WTC11 (cell line): ENCODE measurements around the gene RANBP17.

Experiments
- CREB1 ChIP-seq: sonication (generic); formaldehyde crosslinking; IDR thresholded peaks from 2 replicates; pipeline ENCODE4 v1.8.0; 2023; ENCODE audit warnings: mild to moderate bottlenecking, missing genetic modification reagents
- CTCF ChIP-seq: fragments of 200-600 bp; IDR thresholded peaks from 2 replicates; pipeline ENCODE4 v1.8.0; 2022; ENCODE audit warnings: antibody characterized with exemption
- ETV6 ChIP-seq: sonication (generic); formaldehyde crosslinking; IDR thresholded peaks from 2 replicates; pipeline ENCODE4 v1.8.1; 2022; ENCODE audit warnings: mild to moderate bottlenecking, missing genetic modification reagents
- HMGXB4 ChIP-seq: sonication (generic); formaldehyde crosslinking; IDR thresholded peaks from 2 replicates; pipeline ENCODE4 v1.8.1; 2023; ENCODE audit warnings: mild to moderate bottlenecking, moderate library complexity, missing genetic modification reagents
- JUN ChIP-seq: sonication (generic); formaldehyde crosslinking; IDR thresholded peaks from 2 replicates; pipeline ENCODE4 v1.8.0; 2023; ENCODE audit warnings: mild to moderate bottlenecking, missing genetic modification reagents
- MAX ChIP-seq: sonication (generic); formaldehyde crosslinking; IDR thresholded peaks from 2 replicates; pipeline ENCODE4 v1.8.0; 2022; ENCODE audit warnings: mild to moderate bottlenecking, missing genetic modification reagents
- NFYB ChIP-seq: sonication (generic); formaldehyde crosslinking; conservative IDR thresholded peaks from 2 replicates; pipeline ENCODE4 v1.8.0; 2022; ENCODE audit warnings: low read depth, missing genetic modification reagents
- RORB ChIP-seq: fragments of 250-450 bp; sonication (Bioruptor Pico); IDR thresholded peaks from 2 replicates; pipeline ENCODE4 v1.9.0; 2021; ENCODE audit warnings: mild to moderate bottlenecking
- TCF7 ChIP-seq: sonication (generic); formaldehyde crosslinking; IDR thresholded peaks from 2 replicates; pipeline ENCODE4 v1.8.0; 2022; ENCODE audit warnings: mild to moderate bottlenecking, low read depth, missing genetic modification reagents, moderate library complexity
- TEAD1 ChIP-seq: sonication (generic); formaldehyde crosslinking; IDR thresholded peaks from 2 replicates; pipeline ENCODE4 v1.8.0; 2022; ENCODE audit warnings: mild to moderate bottlenecking, missing genetic modification reagents
- ZNF219 ChIP-seq: sonication (generic); formaldehyde crosslinking; IDR thresholded peaks from 2 replicates; pipeline ENCODE4 v1.8.0; 2023; ENCODE audit warnings: missing genetic modification reagents, mild to moderate bottlenecking, borderline replicate concordance
- ZNF416 ChIP-seq: fragments of 250-450 bp; sonication (Bioruptor Pico); IDR thresholded peaks from 2 replicates; pipeline ENCODE4 v1.9.0; 2021; ENCODE audit warnings: mild to moderate bottlenecking, inconsistent platforms
- ZNF423 ChIP-seq: fragments of 250-450 bp; sonication (Bioruptor Pico); IDR thresholded peaks from 2 replicates; pipeline ENCODE4 v2.1.2; 2022; ENCODE audit warnings: mild to moderate bottlenecking, moderate library complexity

GRCh38 chr5:171344936-171345608, 483.3 kb downstream of the RANBP17 start:
- TF ChIP-seq CTCF (no peak), NFYB (CRISPR knock-in tag) (no peak), HMGXB4 (CRISPR knock-in tag) (no peak), ZNF219 (no peak), TEAD1 (CRISPR knock-in tag) (no peak), TCF7 (CRISPR knock-in tag) (no peak), RORB (CRISPR knock-in tag) (no peak), ZNF423 (no peak), CREB1 (CRISPR knock-in tag) (no peak), ZNF416 (CRISPR knock-in tag) (no peak), JUN (CRISPR knock-in tag) (no peak), ETV6 (CRISPR knock-in tag) (no peak), MAX (CRISPR knock-in tag) (no peak)
